SK-N-SH (cell line): ENCODE data around the gene CRAT. TPM values are rescaled to one million over a fixed set of nuclear protein-coding genes. Genes with fewer than 3 reads are reported as not detected.

Experiments used
- CTCF ChIA-PET: fragments of 300-600, 350-600 bp; formaldehyde crosslinking; extraction: SDS; loops from one replicate; lab custom pipeline; 2021; lab: Yijun Ruan, JAX
- POLR2A ChIA-PET: fragments of 350-600 bp; sonication (Branson Sonifier 250); formaldehyde crosslinking; extraction: SDS; loops from one replicate; lab custom pipeline; 2020; ENCODE audit warnings: antibody characterized with exemption, inconsistent platforms; lab: Yijun Ruan, JAX
- DNase-seq: peaks from one replicate; pipeline ENCODE4 v3.0.0; 2012
- H2AFZ ChIP-seq: fragments of 200-600 bp; sonication (generic); 2 replicates; pipeline ENCODE4 v1.8.1; 2016; ENCODE audit warnings: antibody characterized with exemption, mild to moderate bottlenecking, low read depth
- H3F3A ChIP-seq: fragments of 200-600 bp; sonication (generic); replicated peaks from 2 replicates; pipeline ENCODE3; 2016; ENCODE audit warnings: antibody characterized with exemption, mild to moderate bottlenecking; ENCODE audit not compliant: insufficient read depth
- H3K27ac ChIP-seq, 2 experiments: fragments of 200-500 bp in 1 of 2; fragments of 200-600 bp in 1 of 2; sonication (Bioruptor generic) in 1 of 2; sonication (generic), shearing (Covaris generic) in 1 of 2; 2 replicates each; pipeline versions ENCODE4 v1.5.1 to v1.6.1; 2014 to 2016; ENCODE audit warnings: low read depth in 2 of 2, inconsistent platforms in 1 of 2, low read length in 1 of 2, mild to moderate bottlenecking in 1 of 2, mixed read lengths in 1 of 2
- H3K27me3 ChIP-seq: fragments of 200-600 bp; sonication (generic), shearing (Covaris generic); 2 replicates; pipeline ENCODE4 v1.6.1; 2016; ENCODE audit warnings: mixed run types; ENCODE audit not compliant: insufficient read depth
- H3K36me3 ChIP-seq, 2 experiments: fragments of 200-500 bp in 1 of 2; fragments of 200-600 bp in 1 of 2; sonication (Bioruptor generic) in 1 of 2; sonication (generic) in 1 of 2; replicated peaks in 1 of 2; 2 replicates each; pipeline versions ENCODE3 to v1.5.1; 2014 to 2016; ENCODE audit warnings: low read length in 1 of 2, mild to moderate bottlenecking in 1 of 2; ENCODE audit not compliant: insufficient read depth in 2 of 2, control insufficient read depth in 1 of 2
- H3K4me1 ChIP-seq, 2 experiments: fragments of 200-500 bp in 1 of 2; fragments of 200-600 bp in 1 of 2; sonication (Bioruptor generic) in 1 of 2; sonication (generic), shearing (Covaris generic) in 1 of 2; 2 replicates each; pipeline versions ENCODE4 v1.5.1 to v1.6.1; 2014 to 2016; ENCODE audit warnings: low read depth in 1 of 2, low read length in 1 of 2, mixed run types in 1 of 2; ENCODE audit not compliant: insufficient read depth in 2 of 2, control insufficient read depth in 1 of 2
- H3K4me2 ChIP-seq: fragments of 200-600 bp; sonication (generic), shearing (Covaris generic); 2 replicates; pipeline ENCODE4 v1.6.1; 2017; ENCODE audit warnings: mixed run types
- H3K4me3 ChIP-seq, 2 experiments: fragments of 200-500 bp in 1 of 2; fragments of 200-600 bp in 1 of 2; sonication (Bioruptor generic) in 1 of 2; sonication (generic), shearing (Covaris generic) in 1 of 2; 2 replicates each; pipeline versions ENCODE4 v1.5.1 to v1.8.1; 2014 to 2016; ENCODE audit warnings: low read depth in 2 of 2, inconsistent platforms in 1 of 2, low read length in 1 of 2, mild to moderate bottlenecking in 1 of 2, mixed read lengths in 1 of 2, moderate library complexity in 1 of 2
- H3K79me2 ChIP-seq: fragments of 200-600 bp; sonication (generic); 2 replicates; pipeline ENCODE4 v1.8.1; 2017; ENCODE audit warnings: mild to moderate bottlenecking; ENCODE audit not compliant: insufficient read depth
- H3K9ac ChIP-seq: fragments of 200-600 bp; sonication (generic); 2 replicates; pipeline ENCODE4 v1.6.1; 2017; ENCODE audit warnings: mixed run types
- H3K9me2 ChIP-seq: fragments of 200-600 bp; sonication (generic); 2 replicates; pipeline ENCODE4 v1.6.1; 2017; ENCODE audit warnings: mixed run types
- H3K9me3 ChIP-seq: fragments of 200-600 bp; sonication (generic); 2 replicates; pipeline ENCODE4 v1.6.1; 2017; ENCODE audit warnings: mixed run types, mild to moderate bottlenecking, moderate library complexity
- H4K20me1 ChIP-seq: fragments of 200-600 bp; sonication (generic); 2 replicates; pipeline ENCODE4 v1.6.1; 2017; ENCODE audit warnings: mild to moderate bottlenecking, mixed run types; ENCODE audit not compliant: insufficient read depth
- GATA2 ChIP-seq: sonication (generic); formaldehyde crosslinking; IDR thresholded peaks from 2 replicates; pipeline ENCODE4 v1.5.0; 2020; ENCODE audit warnings: mild to moderate bottlenecking, missing genetic modification reagents
- IRF3 ChIP-seq: fragments of 150-350 bp; IDR thresholded peaks from 2 replicates; pipeline ENCODE4 v1.6.1; 2016; ENCODE audit warnings: mild to moderate bottlenecking, low read depth, low read length
- JUND ChIP-seq: IDR thresholded peaks from 2 replicates; pipeline ENCODE4 v1.4.0; 2012
- REST ChIP-seq: IDR thresholded peaks from 2 replicates; pipeline ENCODE4 v1.6.1; 2012; ENCODE audit warnings: mild to moderate bottlenecking, low read depth, low read length, moderate library complexity
- SMC3 ChIP-seq: IDR thresholded peaks from 2 replicates; pipeline ENCODE4 v1.6.1; 2012; ENCODE audit warnings: low read depth, low read length, improper control_type of control experiment
- TAF1 ChIP-seq: IDR thresholded peaks from 2 replicates; pipeline ENCODE4 v1.6.1; 2012; ENCODE audit warnings: low read depth, mild to moderate bottlenecking, low read length, moderate library complexity, borderline replicate concordance
- WGBS: methylation state at CpG from one replicate; pipeline ENCODE4 v1.1.6; 2017; ENCODE audit warnings: low lambda C conversion rate; 5-methylcytosine and 5-hydroxymethylcytosine counted together
- polyA plus RNA-seq, 3 experiments: library from polyadenylated mRNA; depleted of rRNA; stranded (reverse); fragments of >200 nt; gene quantifications; 2 replicates each; pipeline ENCODE4 v1.2.3, GENCODE V29; 2012
- TF ChIP-seq, protein P1 (sequence below): IDR thresholded peaks from 2 replicates; pipeline ENCODE4 v1.4.0; 2012; ENCODE audit warnings: low read depth

The CRAT gene
- polyA plus RNA-seq, 1 of the 3 experiments (the other 2 are of a cell fraction) = 44.5 TPM

GRCh38 chr9:129149442-129149841 is 38.8 kb upstream of the CRAT start:
- H3K36me3 ChIP-seq = peaks cover 18 to 23% of the 10 kb centered on the region in 2 experiments
- CTCF ChIA-PET = interaction anchor here (0.8 to 5.4 kb wide), 4 partner anchors 10 to 24 kb away, joined by 3 to 35 read pairs (median 6); no protein-coding TSS in a partner anchor
- no peaks in the 10 kb centered on the region for H3F3A ChIP-seq
- no peaks in the 10 kb centered on the region for H3K9me3 ChIP-seq
- H3K9me2 ChIP-seq = no peaks in the 10 kb centered on the region
- H2AFZ ChIP-seq = no peak overlapping the region
- H3K9ac ChIP-seq = no peak overlapping the region
- no peak overlapping the region for H3K4me2 ChIP-seq
- peaks cover 26% of the 10 kb centered on the region; the same call in 1 of the 2 replicates for H3K79me2 ChIP-seq
- H3K4me1 ChIP-seq = peaks cover 13 to 19% of the 10 kb centered on the region in 2 experiments; a peak in 3 of 4 replicates
- 87% methylated on average over 6 of the region's 6 CpGs for WGBS
- H3K27ac ChIP-seq = no peak overlapping the region
- H4K20me1 ChIP-seq = no peaks in the 10 kb centered on the region
- H3K27me3 ChIP-seq = no peaks in the 10 kb centered on the region
- DNase-seq = no peak
- H3K4me3 ChIP-seq = no peak overlapping the region
- TF ChIP-seq GATA2 (CRISPR knock-in tag) = no peak
- TF ChIP-seq, protein P1, sequence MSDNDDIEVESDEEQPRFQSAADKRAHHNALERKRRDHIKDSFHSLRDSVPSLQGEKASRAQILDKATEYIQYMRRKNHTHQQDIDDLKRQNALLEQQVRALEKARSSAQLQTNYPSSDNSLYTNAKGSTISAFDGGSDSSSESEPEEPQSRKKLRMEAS = no peak
- TF ChIP-seq, all 33 proteins: peak for 0
- POLR2A ChIA-PET = no interaction called here

GRCh38 chr9:129148463-129149204 is 38.0 kb upstream of the CRAT start:
- POLR2A ChIA-PET = no interaction called here
- WGBS = 88% methylated on average over 2 of the region's 6 CpGs
- CTCF ChIA-PET = interaction anchor here (0.8 to 5.4 kb wide), 4 partner anchors 9 to 25 kb away, joined by 3 to 35 read pairs (median 6); no protein-coding TSS in a partner anchor

More at GRCh38 chr9:129148463-129149204, 38.0 kb upstream of the CRAT start:
- H3K4me2 ChIP-seq = no peak overlapping the region
- no peaks in the 10 kb centered on the region for H3K9me3 ChIP-seq
- H3K27ac ChIP-seq = no peak overlapping the region
- no peak overlapping the region for H3K4me3 ChIP-seq
- no peak for DNase-seq
- H3K79me2 ChIP-seq = peaks cover 35% of the 10 kb centered on the region
- H3K36me3 ChIP-seq = peaks cover 25 to 28% of the 10 kb centered on the region in 2 experiments
- peaks cover 13 to 24% of the 10 kb centered on the region in 2 experiments; a peak in 3 of 4 replicates for H3K4me1 ChIP-seq
- no peaks in the 10 kb centered on the region for H3K27me3 ChIP-seq
- peaks cover 4% of the 10 kb centered on the region for H3F3A ChIP-seq
- TF ChIP-seq REST = no peak
- no peak for TF ChIP-seq IRF3
- TF ChIP-seq, protein P1 = no peak
- TF ChIP-seq JUND = no peak
- no peak for TF ChIP-seq TAF1
- TF ChIP-seq SMC3 = no peak
- H2AFZ ChIP-seq = no peak overlapping the region
- H4K20me1 ChIP-seq = no peaks in the 10 kb centered on the region
- H3K9me2 ChIP-seq = no peaks in the 10 kb centered on the region
- H3K9ac ChIP-seq = no peak overlapping the region
